OCI-LY7 (cell line): ENCODE data around the gene ZNF419.

ENCODE experiments used
- CTCF ChIP-seq: fragments of 200-600 bp; sonication (generic); conservative IDR thresholded peaks from 2 replicates; pipeline ENCODE4 v1.5.1; 2014; ENCODE audit warnings: mild to moderate bottlenecking, antibody characterized with exemption, low read length, moderate library complexity, mixed read lengths
- EZH2phosphoT487 ChIP-seq: fragments of 200-600 bp; sonication (generic); IDR thresholded peaks from 2 replicates; pipeline ENCODE4 v1.6.1; 2018; ENCODE audit warnings: low read depth, borderline replicate concordance, mild to moderate bottlenecking, mixed run types, antibody characterized with exemption, low read length, moderate library complexity, mixed read lengths

- TF ChIP-seq CTCF (no peak), EZH2phosphoT487 (no peak)
These were observed 50.5 kb downstream of the ZNF419 start for GRCh38 chr19:57537953-57538547.
